ENCODE results near the gene YBEY.

DNA sequence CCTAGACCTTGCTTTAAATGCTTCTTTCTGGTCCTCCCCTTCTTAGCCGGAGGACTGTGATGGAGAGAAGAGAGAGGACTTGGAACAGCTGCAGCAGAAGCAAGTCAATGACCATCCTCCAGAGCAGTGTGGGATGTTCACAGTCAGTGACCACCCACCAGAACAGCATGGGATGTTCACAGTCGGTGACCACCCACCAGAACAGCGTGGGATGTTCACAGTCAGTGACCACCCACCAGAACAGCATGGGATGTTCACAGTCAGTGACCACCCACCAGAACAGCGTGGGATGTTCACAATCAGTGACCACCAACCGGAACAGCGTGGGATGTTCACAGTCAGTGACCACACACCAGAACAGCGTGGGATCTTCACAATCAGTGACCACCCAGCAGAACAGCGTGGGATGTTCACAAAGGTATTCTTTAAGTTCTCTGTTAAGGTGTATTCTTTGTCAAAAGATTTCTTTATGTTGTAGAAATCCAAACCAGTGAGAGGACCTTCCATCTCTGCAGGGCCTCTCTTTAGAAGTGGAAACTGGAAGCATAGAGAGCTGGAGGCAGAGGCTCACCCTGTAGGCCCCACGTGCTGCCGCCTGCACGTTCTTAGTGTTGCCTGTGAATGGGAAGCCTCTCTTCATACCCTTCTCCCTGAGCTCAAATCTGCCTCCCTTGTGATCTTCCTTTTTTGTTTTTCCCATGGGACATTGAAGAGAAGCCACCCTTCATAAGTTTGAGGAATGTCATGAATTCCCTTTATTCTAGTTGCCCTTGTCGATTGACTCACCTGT, 48.4 kb downstream of the YBEY start:
- TF ChIP-seq, protein P1, sequence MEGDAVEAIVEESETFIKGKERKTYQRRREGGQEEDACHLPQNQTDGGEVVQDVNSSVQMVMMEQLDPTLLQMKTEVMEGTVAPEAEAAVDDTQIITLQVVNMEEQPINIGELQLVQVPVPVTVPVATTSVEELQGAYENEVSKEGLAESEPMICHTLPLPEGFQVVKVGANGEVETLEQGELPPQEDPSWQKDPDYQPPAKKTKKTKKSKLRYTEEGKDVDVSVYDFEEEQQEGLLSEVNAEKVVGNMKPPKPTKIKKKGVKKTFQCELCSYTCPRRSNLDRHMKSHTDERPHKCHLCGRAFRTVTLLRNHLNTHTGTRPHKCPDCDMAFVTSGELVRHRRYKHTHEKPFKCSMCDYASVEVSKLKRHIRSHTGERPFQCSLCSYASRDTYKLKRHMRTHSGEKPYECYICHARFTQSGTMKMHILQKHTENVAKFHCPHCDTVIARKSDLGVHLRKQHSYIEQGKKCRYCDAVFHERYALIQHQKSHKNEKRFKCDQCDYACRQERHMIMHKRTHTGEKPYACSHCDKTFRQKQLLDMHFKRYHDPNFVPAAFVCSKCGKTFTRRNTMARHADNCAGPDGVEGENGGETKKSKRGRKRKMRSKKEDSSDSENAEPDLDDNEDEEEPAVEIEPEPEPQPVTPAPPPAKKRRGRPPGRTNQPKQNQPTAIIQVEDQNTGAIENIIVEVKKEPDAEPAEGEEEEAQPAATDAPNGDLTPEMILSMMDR (IDR thresholded peaks at IDR 0.05) = no peak
- no peak for TF ChIP-seq POLR2A (IDR thresholded peaks at IDR 0.05)

Data from Peyer's patch (tissue), 4 donors.